Cardiac fibroblast (primary cell): ENCODE data around the gene CHKB.

ENCODE experiments used
- DNase-seq, 2 donors: peaks; one replicate each; pipeline versions ENCODE4 v3.0.0 to v3.0.0-alpha.2; 2010; ENCODE audit warnings: low read depth in 2 of 2
- H3K4me3 ChIP-seq, 2 donors: replicated peaks in 1 of 2; 1 replicate in 1 of 2; 2 replicates in 1 of 2; pipeline ENCODE4 v1.5.1; 2011; ENCODE audit warnings: low read depth in 2 of 2, low read length in 2 of 2, mild to moderate bottlenecking in 2 of 2, moderate library complexity in 1 of 2
- TF ChIP-seq, protein P1 (sequence below): IDR thresholded peaks from one replicate; pipeline ENCODE4 v1.5.1; 2011; ENCODE audit warnings: low read depth, mild to moderate bottlenecking, low read length, inconsistent platforms

CHKB gene

DNA sequence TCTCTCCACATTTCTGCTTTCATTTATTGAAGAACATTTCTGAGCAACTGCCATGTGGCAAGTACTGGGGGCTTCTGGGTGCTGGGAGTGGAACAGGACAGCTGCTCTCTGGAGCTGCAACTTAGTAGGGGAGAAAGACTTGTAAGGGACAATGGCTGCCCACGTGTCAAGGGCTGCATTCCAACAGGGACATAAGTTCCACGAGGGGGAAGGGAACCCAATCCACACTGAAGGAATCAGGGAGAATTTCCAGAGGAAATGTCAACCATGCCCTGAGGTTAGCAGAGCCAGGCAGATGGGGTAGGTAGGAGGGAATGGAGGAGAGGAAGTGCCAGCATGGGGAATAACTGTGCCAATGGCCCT, 19.7 kb upstream of the CHKB start:
- no peak overlapping the region for H3K4me3 ChIP-seq
- TF ChIP-seq, protein P1, sequence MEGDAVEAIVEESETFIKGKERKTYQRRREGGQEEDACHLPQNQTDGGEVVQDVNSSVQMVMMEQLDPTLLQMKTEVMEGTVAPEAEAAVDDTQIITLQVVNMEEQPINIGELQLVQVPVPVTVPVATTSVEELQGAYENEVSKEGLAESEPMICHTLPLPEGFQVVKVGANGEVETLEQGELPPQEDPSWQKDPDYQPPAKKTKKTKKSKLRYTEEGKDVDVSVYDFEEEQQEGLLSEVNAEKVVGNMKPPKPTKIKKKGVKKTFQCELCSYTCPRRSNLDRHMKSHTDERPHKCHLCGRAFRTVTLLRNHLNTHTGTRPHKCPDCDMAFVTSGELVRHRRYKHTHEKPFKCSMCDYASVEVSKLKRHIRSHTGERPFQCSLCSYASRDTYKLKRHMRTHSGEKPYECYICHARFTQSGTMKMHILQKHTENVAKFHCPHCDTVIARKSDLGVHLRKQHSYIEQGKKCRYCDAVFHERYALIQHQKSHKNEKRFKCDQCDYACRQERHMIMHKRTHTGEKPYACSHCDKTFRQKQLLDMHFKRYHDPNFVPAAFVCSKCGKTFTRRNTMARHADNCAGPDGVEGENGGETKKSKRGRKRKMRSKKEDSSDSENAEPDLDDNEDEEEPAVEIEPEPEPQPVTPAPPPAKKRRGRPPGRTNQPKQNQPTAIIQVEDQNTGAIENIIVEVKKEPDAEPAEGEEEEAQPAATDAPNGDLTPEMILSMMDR, result no peak

DNA sequence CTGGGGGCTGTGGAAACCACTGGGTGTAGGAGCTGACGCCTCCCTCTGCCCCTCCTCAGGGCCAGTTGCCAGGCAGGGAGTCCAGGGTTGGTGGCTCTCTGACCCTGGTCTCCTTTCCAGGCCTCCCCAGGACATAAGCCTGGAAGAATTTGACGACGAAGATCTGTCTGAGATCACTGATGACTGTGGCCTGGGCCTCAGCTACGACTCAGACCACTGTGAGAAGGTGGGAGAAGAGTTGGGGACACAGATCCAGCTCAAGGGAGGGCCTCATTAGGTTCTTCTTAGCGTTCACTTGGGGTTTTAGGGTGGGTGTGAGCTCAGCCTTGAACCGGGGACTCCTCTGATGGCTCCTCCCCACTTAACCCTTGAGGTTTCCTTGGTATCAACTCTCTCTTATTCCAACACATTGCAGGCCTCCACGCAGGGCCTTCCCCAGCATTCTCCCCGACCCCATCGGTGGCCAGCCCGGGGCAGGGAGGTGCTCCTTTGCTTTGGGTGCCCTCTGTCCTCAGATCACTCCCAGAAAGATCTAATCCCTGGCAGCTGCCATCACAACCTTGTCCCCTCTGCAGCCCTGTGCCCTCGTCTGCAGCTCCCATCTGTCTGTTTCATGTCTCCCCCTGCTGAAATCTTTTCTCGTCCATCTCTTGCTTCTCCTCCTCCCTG, 19.2 kb upstream of the CHKB start:
- no peak for DNase-seq
- TF ChIP-seq, protein P1, result no peak
- no peak overlapping the region for H3K4me3 ChIP-seq

More for the DNA sequence above, 19.7 kb upstream of the CHKB start:
- DNase-seq, result no peak

DNA sequence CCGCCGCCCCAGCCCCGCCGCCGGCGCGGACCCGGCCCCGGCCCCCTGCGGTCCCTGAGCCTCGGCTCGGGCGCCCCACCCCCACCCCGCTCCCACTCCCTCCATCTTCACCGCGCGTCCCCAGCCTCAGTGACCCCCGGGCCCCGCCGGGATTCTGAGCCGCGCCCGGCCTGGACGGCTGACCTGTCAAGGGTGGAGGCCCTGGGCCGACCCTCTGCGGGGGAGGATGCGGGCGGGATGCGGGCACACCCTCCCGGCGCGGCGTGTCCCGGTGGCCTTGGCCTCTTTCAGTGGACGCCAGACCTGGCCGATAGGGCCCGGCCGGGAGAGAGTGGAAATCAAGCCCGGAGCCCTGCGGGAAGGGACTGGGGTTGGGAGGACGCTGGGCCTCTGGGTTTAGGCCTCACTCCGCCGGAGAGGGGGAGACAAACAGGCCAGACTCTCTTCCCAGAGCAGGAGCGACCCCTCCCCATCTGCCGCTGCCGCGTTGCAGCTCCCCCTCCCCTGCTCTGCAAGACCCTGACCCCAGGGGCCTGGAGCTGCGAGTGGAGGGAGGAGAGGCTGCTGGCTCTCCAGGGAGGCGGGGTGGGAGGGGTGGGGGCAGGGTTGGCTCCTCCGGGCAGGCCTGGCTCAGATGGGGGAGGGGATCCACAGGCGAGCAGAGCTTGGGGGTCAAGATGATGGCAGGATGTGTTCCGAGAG, 18.5 kb upstream of the CHKB start:
- no peak for DNase-seq
- peak overlapping the region in 1 of 2 donors; percentile 8 for H3K4me3 ChIP-seq
- TF ChIP-seq, protein P1, result no peak

DNA sequence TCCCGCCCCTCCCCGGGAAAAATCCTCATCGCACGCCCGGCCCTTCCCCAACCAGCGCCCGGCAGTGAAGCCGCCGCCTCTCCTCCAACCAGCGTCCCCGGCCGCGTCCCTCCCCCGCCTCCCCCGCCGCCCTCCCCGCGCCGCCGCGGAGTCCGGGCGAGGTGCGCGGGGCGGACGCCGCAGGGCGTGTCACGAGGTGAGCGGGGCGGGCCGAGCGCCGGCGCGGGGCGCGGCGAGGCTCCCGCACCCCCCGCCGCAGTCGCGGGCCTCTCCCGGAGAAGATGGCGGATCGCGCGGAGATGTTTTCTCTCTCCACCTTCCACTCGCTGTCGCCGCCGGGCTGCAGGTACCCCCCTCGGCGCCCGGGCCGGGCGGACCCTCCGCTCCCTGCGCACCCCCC, 17.9 kb upstream of the CHKB start, which contains the start of gene MAPK8IP2:
TSS of gene MAPK8IP2 (plus strand) at position 256 of the 400 bp plus-strand sequence. CDS start at position 282, 26 bp downstream.
- no peak for DNase-seq
- peak within 1 kb of the TSS; percentile 22 to 24 for H3K4me3 ChIP-seq
- TF ChIP-seq, protein P1, result no peak

DNA sequence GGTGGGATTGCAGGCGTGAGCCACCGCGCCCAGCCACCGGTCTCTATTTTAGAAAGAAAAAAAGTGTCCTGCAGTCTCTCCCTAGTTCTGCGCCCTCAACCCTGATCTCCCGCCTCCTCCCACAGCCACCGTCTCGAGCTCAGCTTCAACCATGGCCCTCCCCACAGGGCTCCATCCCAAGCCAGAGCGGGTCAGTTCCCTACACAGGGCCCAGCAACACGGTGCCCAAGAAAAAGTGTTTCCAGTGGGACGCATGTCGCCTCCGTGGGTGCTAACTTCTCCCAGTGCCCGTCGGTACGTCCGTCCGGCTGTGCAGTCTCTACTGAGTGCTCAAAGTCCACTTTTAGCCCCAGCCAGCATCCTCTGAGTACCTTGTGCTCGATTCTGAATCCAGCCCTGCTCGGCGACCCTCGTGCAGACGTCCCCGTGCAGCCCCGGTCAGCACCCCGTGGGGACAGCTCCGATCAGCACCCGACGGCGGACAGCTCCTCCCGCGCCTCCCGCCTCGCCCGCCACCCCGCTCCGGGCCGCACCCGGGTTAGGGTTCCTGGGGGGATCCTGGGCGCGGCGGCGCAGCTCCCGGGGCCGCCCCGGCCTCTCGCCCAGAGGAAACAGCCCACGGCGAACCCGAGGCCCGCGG, 17.3 kb upstream of the CHKB start:
- peak; percentile 29 to 38 for DNase-seq
- TF ChIP-seq, protein P1, result no peak
- H3K4me3 ChIP-seq, result no peak overlapping the region

DNA sequence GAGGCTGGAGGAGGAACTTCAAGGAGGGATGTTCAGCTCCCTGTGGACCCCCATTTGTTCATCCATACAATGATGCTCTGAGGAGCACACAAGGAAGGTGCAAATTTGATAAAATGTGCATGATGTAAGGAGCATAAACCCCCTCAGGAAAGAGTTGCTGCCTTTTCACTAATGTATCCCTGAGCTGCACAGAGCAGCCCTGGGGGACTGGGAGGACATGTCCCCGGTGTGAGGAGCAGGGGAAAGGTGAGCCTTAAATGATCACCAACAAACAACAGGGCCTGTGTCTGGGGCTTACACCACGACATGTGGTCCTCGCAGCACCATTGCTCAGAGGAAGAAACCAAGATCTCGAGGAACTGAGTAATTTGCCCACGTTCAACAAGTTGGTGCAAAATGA, 14.4 kb upstream of the CHKB start:
- no peak for DNase-seq
- TF ChIP-seq, protein P1, result no peak
- H3K4me3 ChIP-seq, result no peak overlapping the region
